NCI-H1048 (cell line): ENCODE data around the gene CSRNP3.
"Not testable (repeated sequence)": the region's sequence is repeated elsewhere in the genome, so short reads cannot be mapped to it uniquely, and the experiment has no call there.

Experiments used
- DNase-seq: peaks from one replicate; lab custom pipeline; 2025; lab: John Stamatoyannopoulos, UW

Gene CSRNP3

DNA sequence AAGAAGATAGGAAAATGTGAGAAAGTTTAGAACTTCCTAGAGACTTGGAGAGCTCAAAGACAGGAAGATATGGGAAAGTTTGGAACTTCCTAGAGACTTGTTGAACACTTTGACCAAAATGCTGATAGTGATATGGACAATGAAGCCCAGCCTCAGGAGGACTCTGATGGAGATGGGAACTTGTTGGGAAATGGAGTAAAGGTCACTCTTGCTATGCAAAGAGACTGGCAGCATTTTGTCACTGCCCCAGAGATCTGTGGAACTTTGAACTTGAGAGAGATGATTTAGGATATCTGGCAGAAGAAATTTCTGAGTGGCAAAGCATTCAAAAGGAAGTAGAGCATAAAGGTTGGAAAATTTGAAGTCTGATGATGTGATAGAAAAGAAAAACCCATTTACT lies 121.5 kb downstream of the CSRNP3 start:
- DNase-seq, result not testable (repeated sequence)

- no peak for DNase-seq
These were observed 123.6 kb downstream of the CSRNP3 start for GRCh38 chr2:165593081-165593480.

DNA sequence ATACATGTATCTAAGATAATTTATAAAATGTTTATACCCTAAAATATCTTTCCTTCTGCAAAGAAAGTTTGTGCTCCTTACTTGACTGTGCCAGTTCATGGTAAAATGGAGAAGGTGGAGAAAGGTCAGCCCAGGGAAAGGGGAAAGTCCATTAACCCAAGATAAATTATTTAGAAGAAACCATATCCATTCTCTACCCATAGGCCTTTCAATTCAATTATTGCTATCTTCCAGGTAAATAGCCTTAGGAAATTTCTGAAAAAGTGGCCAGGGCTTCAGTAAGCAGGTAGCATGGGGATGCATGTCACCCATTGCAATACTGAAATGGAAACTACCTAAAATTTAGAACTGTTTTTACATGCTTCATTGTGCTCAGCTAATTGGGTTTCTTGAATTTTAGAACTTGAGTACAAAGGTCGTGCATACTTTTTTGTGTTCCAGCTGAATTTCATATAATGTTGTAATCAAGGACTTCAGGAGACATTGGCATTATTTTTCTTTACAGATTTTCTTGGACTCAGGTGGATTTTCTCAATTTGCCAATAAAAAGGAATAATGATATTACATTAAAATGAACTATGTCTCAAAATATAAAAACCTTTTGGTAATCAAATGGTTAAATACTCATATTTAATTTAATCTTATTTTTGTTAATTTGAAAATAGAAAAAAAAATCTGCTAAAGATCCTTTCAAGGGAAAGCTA lies 124.9 kb downstream of the CSRNP3 start:
- DNase-seq, result no peak

- DNase-seq, result no peak
These were observed 125.4 kb downstream of the CSRNP3 start for GRCh38 chr2:165594935-165595255.

DNA sequence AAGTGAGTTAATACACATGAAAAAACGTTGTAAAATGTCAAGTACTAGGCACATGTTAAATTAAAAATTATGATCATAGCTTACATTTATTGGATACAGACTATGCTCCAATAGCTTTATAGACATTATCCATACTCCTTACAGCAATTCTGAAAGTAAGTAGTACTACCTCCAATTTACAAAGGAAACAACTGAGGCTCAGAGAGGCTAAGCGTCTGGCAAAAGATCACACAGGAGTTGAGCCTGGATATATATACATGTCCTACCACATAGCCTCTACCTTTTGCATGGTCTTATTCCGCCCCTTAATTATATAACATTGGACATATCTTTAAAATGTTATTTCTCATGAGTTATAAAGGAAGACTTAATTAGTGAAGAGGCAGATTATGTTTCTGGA lies 127.3 kb downstream of the CSRNP3 start:
- DNase-seq, result no peak

DNA sequence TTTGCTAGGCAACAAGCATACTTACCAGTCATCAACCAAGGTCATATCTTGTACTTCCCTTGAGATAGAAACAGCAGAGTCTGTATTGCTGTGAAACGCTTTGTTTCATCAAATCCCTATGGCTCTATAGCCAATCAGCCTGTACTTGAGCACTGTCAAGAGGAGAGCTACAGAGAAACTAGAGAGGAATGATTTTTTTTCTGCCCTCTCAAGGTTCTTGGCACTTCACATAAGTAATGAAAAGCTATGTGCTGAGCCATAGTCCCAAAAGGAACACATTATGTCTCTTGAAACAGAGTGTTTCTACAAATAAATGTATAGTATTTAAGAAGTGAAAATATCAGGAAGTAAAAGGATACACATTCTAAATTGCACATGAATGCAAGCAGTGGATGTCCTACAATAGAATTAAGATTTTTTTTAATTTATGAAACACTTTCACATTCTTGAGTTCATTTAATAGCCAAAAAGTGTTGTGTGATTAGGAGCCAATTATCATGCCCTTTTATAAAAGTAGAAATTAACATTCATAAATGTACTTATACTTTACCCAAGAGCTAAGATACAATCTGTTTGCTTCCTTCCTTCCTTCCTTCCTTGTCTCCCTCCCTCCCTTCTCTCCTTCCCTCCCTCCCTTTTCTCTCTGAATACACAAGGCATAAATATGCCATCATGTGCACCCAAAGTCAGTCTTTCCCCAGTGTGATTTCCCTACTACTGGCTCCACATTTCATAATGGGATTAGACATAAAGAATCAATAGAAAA lies 131.8 kb downstream of the CSRNP3 start:
- no peak for DNase-seq

GRCh38 chr2:165601928-165602521 lies 132.5 kb downstream of the CSRNP3 start:
- DNase-seq, result no peak

- DNase-seq, result no peak
These were observed 140.2 kb downstream of the CSRNP3 start for GRCh38 chr2:165609672-165610071.

DNA sequence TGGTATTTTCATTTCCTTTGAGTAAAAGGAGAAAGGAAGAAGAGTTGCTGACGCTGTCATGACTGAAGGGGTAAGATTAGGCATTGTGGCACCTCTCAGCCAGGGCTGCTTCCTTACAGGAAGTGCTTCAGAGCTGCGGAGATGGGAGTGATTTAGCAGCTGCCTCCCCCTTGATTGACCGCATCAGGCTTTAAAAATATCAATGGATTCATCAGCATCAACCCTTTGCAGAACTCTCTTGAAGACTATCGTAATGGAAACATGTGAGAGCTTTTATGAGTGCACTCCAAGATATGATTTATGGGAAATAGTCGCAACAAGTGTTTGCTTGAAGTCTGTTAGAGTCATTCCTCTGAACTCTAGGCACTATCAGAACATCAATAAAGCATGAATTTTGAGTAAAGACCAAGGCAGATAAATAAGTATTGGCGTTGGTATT lies 141.1 kb downstream of the CSRNP3 start:
- DNase-seq, result no peak

GRCh38 chr2:165617741-165618481 lies 148.4 kb downstream of the CSRNP3 start:
- DNase-seq, result no peak

- DNase-seq, result no peak
These were observed 149.3 kb downstream of the CSRNP3 start for GRCh38 chr2:165618806-165619205.

- DNase-seq, result no peak
These were observed 151.6 kb downstream of the CSRNP3 start for GRCh38 chr2:165621086-165621560.

- DNase-seq, result no peak
These were observed 153.7 kb downstream of the CSRNP3 start for GRCh38 chr2:165623161-165623560.

DNA sequence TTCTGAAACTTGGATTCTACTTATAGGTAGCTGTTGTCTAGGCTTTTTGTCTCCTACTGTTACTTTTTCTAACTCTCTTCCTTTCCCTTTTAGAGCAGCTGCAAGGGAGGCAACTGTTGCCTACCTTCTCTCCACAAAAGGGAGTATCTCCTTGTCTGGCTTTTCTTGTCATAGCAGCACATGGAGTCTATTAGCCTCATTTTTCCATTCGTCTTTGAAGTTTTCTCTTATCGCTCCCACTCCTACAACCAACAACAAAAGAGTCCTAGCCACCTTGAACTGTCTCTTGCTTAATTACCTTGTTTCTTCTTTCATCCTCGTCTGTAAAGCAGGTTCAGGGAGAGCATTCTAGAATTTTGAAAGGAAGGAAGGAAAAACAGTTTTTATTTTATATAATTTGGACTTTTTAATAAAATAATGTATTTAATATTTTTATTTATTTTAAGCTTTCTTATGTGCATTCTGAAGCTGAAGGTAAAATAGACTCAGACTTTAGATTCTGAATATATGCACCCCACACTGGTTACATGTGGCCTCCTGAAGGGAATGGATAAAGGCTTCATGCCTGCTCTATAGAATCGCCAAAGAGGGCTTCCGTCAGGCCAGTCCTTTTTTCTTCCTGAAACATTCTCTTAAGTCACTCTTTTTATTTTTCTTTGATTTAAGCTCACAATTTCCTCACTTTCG lies 154.4 kb downstream of the CSRNP3 start:
- DNase-seq, result no peak

- DNase-seq, result no peak
These were observed 154.9 kb downstream of the CSRNP3 start for GRCh38 chr2:165624470-165624800.

- DNase-seq, result no peak
These were observed 158.0 kb downstream of the CSRNP3 start for GRCh38 chr2:165627470-165627869.

GRCh38 chr2:165629776-165630175 lies 160.3 kb downstream of the CSRNP3 start:
- DNase-seq, result no peak

- DNase-seq, result no peak
These were observed 160.7 kb downstream of the CSRNP3 start for GRCh38 chr2:165630236-165630635.

DNA sequence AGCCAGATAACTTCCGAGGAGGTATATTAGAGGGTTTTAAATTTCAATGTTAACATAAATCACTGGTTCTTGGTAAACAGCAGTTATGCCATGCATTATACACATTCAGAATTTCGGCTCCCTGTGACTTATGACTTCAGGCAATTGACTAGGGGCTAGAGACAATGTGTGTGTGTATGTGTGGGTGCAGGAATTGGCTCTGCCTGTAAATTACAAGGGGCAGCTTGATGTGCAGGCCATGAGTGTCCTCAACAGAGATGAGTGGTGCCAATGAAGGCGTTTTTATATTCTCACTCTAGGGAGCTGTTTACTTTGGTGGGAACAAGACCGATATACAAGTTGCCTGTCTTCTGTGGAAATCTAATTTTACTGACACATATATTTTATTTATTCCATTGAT lies 161.6 kb downstream of the CSRNP3 start:
- no peak for DNase-seq

DNA sequence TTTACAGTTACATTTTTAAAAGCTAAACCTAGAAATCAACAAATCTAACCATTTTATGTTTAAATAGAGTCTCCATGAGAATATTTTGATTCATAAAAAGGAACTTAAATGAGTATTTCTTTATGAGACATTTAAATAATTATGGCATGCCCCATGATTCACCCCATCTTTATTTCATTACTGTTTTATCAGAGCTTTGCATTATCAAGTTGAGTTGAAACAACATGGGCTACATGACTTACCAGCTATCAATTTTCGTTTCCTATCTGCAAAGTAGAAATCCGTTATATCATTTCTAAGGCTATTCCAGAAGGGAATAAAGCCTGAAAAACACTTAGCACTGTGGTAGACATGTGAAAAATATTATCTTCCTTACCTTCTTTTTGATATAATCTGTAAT lies 163.1 kb downstream of the CSRNP3 start:
- no peak for DNase-seq

GRCh38 chr2:165633431-165633830 lies 163.9 kb downstream of the CSRNP3 start:
- no peak for DNase-seq

- no peak for DNase-seq
These were observed 164.8 kb downstream of the CSRNP3 start for GRCh38 chr2:165634282-165634681.
